Measurements from ENCODE around the gene UGT1A7. TPM values are rescaled to one million over a fixed set of nuclear protein-coding genes. Genes with fewer than 3 reads are reported as not detected.

Gene UGT1A7
- total RNA-seq, 1 donor from 2014 or later: 0.19 TPM

DNA sequence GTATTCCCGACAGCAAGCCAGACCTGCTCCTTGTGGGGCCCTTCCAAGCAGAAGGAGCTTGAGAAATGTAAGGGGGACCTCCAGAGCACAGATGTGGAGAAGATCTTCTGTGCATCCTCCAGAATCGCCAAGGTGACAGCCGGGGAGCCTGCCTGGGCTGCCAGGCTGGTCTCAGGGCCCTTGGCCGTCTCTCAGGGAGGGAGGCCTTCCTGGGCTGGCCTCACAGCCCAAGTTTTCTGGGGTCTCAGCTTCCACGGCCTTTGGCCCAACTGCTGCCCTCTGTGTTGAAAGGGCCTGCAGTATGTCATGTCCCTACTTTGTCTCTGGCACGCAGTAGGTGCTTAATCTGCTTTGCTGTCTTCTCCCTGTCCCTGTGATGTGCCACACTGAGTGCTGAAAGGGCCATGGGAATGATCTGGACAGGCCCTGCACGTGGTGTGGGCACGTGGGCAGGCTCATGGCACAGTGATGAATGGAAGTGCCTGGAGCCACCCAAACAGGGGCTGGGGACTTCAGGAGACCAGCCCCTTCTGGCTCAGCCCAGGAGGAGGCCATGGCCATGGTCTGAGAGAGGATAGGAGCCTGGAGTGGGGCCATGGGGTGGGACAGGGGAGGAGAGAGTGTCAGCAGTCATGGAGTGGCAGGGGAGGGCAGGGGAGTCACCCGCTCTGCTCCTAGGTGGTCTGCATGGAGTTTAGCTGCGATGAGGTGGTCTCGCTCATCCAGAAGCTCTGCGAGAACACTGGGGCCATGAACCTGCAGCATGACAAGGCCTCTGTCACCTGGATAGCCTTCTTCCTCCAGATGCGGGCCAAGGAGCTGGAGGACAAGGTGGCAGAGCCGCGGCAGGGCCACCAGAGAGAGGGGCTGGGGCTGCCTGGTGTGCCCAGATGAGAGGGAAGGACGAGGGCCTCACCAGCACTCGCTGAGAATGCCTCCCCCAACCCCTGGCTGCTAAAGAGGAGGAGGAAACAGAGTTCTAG lies 137.2 kb downstream of the UGT1A7 start:
- H3K4me1 Mint-ChIP-seq (ENCODE audit: unreplicated experiment): peaks cover 11% of the 10 kb centered on the region
- no peak overlapping the region for H3K4me3 Mint-ChIP-seq
- DNase-seq (ENCODE audit: extremely low spot score, unreplicated experiment): peak; percentile 64
- H3K27ac Mint-ChIP-seq: no peak overlapping the region
- TF ChIP-seq CTCF (conservative IDR thresholded peaks at IDR 0.05): no peak
- no peaks in the 10 kb centered on the region for H3K9me3 Mint-ChIP-seq
- H3K27me3 Mint-ChIP-seq: peaks cover 6% of the 10 kb centered on the region
- H3K36me3 Mint-ChIP-seq: no peaks in the 10 kb centered on the region

- Mint-ChIP-seq H3K27me3 (peaks cover 4% of the 10 kb centered on the region), H3K36me3 (no peaks in the 10 kb centered on the region), H3K4me1 (ENCODE audit: unreplicated experiment) (peaks cover 11% of the 10 kb centered on the region), H3K27ac (no peak overlapping the region), H3K4me3 (no peak overlapping the region), H3K9me3 (no peaks in the 10 kb centered on the region)
- TF ChIP-seq CTCF (conservative IDR thresholded peaks at IDR 0.05): no peak
- peak; percentile 62 for DNase-seq (ENCODE audit: extremely low spot score, unreplicated experiment)
Observed at GRCh38 chr2:233819884-233820773, 138.4 kb downstream of the UGT1A7 start.

DNA sequence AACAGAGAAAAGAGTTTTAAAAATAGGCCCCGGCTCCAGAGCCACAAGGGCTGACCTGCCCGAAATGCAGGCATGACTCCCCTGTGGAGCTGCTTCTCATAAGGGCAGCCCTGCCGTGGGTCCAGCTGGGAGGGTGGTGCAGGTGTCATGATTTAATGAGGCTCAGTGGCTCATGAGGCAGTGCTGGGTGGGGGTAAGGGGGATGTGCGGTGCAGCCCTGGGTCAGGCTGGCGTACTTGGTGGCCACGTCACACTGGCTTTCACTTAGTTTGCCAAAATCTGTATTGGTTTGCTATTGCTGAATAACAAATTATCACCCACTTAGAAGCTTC lies 139.0 kb downstream of the UGT1A7 start:
- no peaks in the 10 kb centered on the region for H3K36me3 Mint-ChIP-seq
- H3K9me3 Mint-ChIP-seq: no peaks in the 10 kb centered on the region
- H3K27ac Mint-ChIP-seq: no peak overlapping the region
- H3K4me1 Mint-ChIP-seq (ENCODE audit: unreplicated experiment): peaks cover 11% of the 10 kb centered on the region
- no peak overlapping the region for H3K4me3 Mint-ChIP-seq
- H3K27me3 Mint-ChIP-seq: peaks cover 4% of the 10 kb centered on the region
- no peak for TF ChIP-seq CTCF (conservative IDR thresholded peaks at IDR 0.05)
- no peak for DNase-seq (ENCODE audit: extremely low spot score, unreplicated experiment)

GRCh38 chr2:233821196-233821595 lies 139.5 kb downstream of the UGT1A7 start:
- Mint-ChIP-seq H3K27me3 (peaks cover 4% of the 10 kb centered on the region), H3K4me1 (ENCODE audit: unreplicated experiment) (peaks cover 11% of the 10 kb centered on the region), H3K27ac (no peak overlapping the region), H3K4me3 (no peak overlapping the region), H3K9me3 (no peaks in the 10 kb centered on the region), H3K36me3 (no peaks in the 10 kb centered on the region)
- DNase-seq (ENCODE audit: extremely low spot score, unreplicated experiment): no peak
- no peak for TF ChIP-seq CTCF (conservative IDR thresholded peaks at IDR 0.05)

DNA sequence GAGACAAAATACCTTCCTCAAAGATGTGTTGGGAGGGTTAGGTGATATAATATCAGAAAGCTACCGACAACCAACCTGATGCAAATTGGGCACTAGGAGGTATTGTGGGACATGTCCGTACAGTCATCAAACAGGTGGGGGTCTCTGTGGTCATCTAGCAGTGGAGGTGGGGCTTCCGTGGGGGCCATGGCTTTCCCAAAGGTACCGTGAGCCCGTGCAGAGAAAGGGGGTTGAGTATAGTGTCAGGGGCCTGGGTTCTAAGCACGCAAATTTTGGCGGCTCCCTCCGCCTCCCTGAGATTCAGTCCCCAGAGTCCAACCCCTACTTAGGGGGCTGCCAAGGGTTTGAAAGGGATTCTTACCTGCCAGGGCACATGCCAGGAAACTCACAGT lies 140.0 kb downstream of the UGT1A7 start:
- no peaks in the 10 kb centered on the region for H3K9me3 Mint-ChIP-seq
- H3K36me3 Mint-ChIP-seq: no peaks in the 10 kb centered on the region
- H3K4me1 Mint-ChIP-seq (ENCODE audit: unreplicated experiment): peaks cover 6% of the 10 kb centered on the region
- no peak overlapping the region for H3K4me3 Mint-ChIP-seq
- DNase-seq (ENCODE audit: extremely low spot score, unreplicated experiment): peak; percentile 60
- peaks cover 4% of the 10 kb centered on the region for H3K27me3 Mint-ChIP-seq
- H3K27ac Mint-ChIP-seq: no peak overlapping the region
- TF ChIP-seq CTCF (conservative IDR thresholded peaks at IDR 0.05): no peak
